Suprapubic skin (tissue), 4 donors: ENCODE results near the gene DCAF8. TPM values are rescaled to one million over a fixed set of nuclear protein-coding genes. Genes with fewer than 3 reads are reported as not detected.

ENCODE experiments used
- DNase-seq, 2 donors: peaks; one replicate each; pipeline ENCODE4 v3.0.0-alpha.2; 2019; ENCODE audit warnings: low spot score in 2 of 2
- H3K27ac ChIP-seq: fragments of 200-600 bp; sonication (generic); one replicate; pipeline ENCODE4 v1.5.1; 2019
- H3K27me3 ChIP-seq: fragments of 200-600 bp; sonication (generic); one replicate; pipeline ENCODE4 v1.5.1; 2019
- H3K36me3 ChIP-seq: fragments of 200-600 bp; sonication (generic); one replicate; pipeline ENCODE4 v1.5.1; 2019
- H3K4me1 ChIP-seq: fragments of 200-600 bp; sonication (generic); one replicate; pipeline ENCODE4 v1.5.1; 2019
- H3K4me3 ChIP-seq: fragments of 200-600 bp; sonication (generic); one replicate; pipeline ENCODE4 v1.5.1; 2019; ENCODE audit warnings: mild to moderate bottlenecking
- H3K9me3 ChIP-seq: fragments of 200-600 bp; sonication (generic); one replicate; pipeline ENCODE4 v1.5.1; 2019
- EP300 ChIP-seq: sonication (generic); formaldehyde crosslinking; IDR thresholded peaks from one replicate; pipeline ENCODE4 v1.6.1; 2017; ENCODE audit warnings: antibody characterized with exemption
- POLR2A ChIP-seq, 2 donors: fragments of 450-650 bp; IDR thresholded peaks; one replicate each; pipeline ENCODE4 v1.6.1; 2017; ENCODE audit warnings: antibody characterized with exemption in 2 of 2, mild to moderate bottlenecking in 2 of 2, moderate library complexity in 2 of 2
- POLR2AphosphoS5 ChIP-seq, 3 donors: sonication (generic); formaldehyde crosslinking; IDR thresholded peaks; one replicate each; pipeline ENCODE4 v1.6.1; 2017; ENCODE audit warnings: antibody characterized with exemption in 3 of 3
- WGBS: methylation state at CpG from one replicate; pipeline ENCODE4 v1.1.5; 2018; 5-methylcytosine and 5-hydroxymethylcytosine counted together
- total RNA-seq, 4 donors: library from RNA; depleted of rRNA; stranded (reverse); fragments of >200 nt; gene quantifications; one replicate each; pipeline ENCODE4 v1.1.0, GENCODE V29; 2016
- TF ChIP-seq, protein P1 (sequence below), 2 donors: fragments of 200-600 bp in 1 of 2; fragments of 450-650 bp in 1 of 2; sonication (generic) in 1 of 2; IDR thresholded peaks; one replicate each; pipeline ENCODE4 v1.5.1; 2016 to 2019; ENCODE audit warnings: antibody characterized with exemption in 2 of 2, mild to moderate bottlenecking in 1 of 2, moderate library complexity in 1 of 2

DCAF8 gene
- total RNA-seq, 4 donors from 2014 or later, result 98.3 to 402 (median 125) TPM

DNA sequence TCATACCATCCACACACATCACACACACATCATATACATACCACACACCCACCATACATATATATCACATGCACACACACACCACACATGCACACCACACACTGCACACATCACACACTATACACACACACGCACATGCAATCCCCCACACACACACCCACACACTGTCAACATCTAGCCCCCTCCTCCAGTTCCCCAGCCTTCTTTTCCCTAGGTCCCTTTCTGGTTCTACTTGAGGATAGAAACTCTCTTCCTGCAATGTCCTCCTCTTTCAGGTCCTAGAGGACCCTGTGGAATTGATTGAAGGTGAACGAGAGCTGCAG is 67.7 kb downstream of the DCAF8 start:
- 65% methylated on average over 2 of the region's 2 CpGs for WGBS
- H3K4me3 ChIP-seq, result no peak overlapping the region
- peaks cover 14% of the 10 kb centered on the region for H3K4me1 ChIP-seq
- DNase-seq, result no peak
- no peaks in the 10 kb centered on the region for H3K27me3 ChIP-seq
- no peaks in the 10 kb centered on the region for H3K9me3 ChIP-seq
- H3K36me3 ChIP-seq, result no peaks in the 10 kb centered on the region
- TF ChIP-seq POLR2AphosphoS5 (IDR thresholded peaks at IDR 0.05), result no peak
- no peak for TF ChIP-seq POLR2A (IDR thresholded peaks at IDR 0.05)
- no peak for TF ChIP-seq EP300
- TF ChIP-seq, protein P1, sequence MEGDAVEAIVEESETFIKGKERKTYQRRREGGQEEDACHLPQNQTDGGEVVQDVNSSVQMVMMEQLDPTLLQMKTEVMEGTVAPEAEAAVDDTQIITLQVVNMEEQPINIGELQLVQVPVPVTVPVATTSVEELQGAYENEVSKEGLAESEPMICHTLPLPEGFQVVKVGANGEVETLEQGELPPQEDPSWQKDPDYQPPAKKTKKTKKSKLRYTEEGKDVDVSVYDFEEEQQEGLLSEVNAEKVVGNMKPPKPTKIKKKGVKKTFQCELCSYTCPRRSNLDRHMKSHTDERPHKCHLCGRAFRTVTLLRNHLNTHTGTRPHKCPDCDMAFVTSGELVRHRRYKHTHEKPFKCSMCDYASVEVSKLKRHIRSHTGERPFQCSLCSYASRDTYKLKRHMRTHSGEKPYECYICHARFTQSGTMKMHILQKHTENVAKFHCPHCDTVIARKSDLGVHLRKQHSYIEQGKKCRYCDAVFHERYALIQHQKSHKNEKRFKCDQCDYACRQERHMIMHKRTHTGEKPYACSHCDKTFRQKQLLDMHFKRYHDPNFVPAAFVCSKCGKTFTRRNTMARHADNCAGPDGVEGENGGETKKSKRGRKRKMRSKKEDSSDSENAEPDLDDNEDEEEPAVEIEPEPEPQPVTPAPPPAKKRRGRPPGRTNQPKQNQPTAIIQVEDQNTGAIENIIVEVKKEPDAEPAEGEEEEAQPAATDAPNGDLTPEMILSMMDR (IDR thresholded peaks at IDR 0.05), result no peak
- no peak overlapping the region for H3K27ac ChIP-seq

DNA sequence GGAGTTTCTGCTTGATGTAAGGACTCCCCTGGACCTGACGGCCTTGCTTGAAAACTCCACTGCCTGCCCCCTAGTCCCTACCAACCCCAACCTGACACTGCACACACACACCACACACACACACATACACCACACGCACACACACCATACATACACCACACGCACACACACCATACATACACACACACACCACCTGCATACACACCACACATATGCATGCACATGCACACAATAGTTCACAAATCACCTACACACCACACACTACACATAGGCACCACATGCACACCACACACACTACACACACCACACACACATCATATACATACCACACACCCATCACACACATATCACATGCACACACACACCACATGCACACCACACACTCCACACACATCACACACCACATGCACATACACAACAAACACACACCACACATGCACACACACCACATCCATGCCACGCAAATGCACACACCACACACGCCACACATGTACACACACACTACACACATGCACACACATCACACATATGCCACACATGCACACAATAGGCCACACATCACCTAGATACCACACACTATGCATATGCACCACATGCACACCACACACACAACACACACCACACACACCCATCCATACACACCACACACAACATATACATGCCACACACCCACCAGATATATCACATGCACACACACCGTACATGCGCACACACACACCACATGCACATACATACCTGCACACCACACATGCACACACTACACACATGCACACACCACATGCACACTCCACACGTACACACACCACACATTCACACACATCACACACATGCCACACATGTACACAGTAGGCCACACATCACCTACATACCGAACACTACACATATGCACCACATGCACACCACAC is 68.3 kb downstream of the DCAF8 start:
- no peak for DNase-seq
- TF ChIP-seq POLR2A (IDR thresholded peaks at IDR 0.05) (no peak), POLR2AphosphoS5 (IDR thresholded peaks at IDR 0.05) (no peak), EP300 (no peak)
- TF ChIP-seq, protein P1 (IDR thresholded peaks at IDR 0.05), result no peak
- Histone ChIP-seq H3K27me3 (no peaks in the 10 kb centered on the region), H3K36me3 (no peaks in the 10 kb centered on the region), H3K9me3 (no peaks in the 10 kb centered on the region), H3K4me3 (no peak overlapping the region), H3K4me1 (peaks cover 18% of the 10 kb centered on the region), H3K27ac (no peak overlapping the region)
- 83% methylated on average over 9 of the region's 9 CpGs for WGBS

DNA sequence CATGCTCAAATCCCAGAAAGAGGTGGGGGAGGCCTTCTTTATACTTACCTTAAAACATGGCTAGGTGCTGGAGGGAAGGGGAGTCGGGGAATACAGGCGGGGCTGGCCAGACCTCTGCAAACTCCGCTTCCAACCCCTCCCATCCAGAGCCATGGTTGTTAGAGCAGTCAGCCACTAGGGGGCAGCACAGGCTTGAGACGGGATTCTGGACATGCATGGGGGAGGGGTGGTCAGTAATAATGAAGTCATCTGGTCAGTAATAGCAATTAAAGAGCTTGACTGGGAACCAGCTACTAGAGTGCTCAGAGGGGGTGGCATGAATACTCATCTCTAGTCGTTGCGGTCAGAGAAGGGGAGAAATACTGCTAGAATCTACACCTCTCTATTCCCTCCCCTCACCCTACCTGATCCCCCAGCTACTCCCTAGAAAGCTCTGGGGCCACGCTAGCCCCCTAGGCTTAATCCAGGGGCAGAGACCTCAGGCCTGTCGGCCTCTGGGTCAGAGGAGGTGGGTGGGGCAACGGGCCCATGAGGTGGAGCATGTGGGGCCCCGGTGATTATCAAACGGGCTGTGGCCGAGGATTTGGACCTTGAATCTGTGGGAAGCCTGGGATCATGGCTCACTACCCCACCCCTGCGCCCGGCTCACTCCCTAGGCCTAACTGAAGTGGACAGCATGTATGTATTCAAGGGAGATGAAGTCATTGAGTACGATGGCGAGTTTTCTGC is 69.1 kb downstream of the DCAF8 start:
- 23% methylated on average over 12 of the region's 16 CpGs for WGBS
- no peak for TF ChIP-seq POLR2A (IDR thresholded peaks at IDR 0.05)
- TF ChIP-seq, protein P1 (IDR thresholded peaks at IDR 0.05), result peak; percentile 92 to 94

DNA sequence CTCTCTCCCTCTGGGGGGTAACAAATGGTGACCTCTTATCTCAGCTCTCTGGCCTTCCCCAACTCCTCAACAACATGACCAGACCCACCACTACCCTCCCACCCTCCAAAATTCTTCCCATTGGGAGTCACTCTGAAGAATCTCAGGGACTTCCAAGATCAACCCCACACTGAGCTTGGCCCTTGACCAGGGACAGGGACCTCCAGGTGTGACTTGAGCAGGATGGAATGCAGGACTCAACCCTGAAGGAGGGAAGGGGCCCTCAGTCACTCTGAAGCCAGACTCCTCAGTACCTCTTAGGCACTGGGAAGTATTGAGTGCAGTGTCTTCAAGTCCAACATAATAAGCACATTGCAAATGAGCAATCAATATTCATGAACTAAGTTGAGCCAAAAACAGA is 70.1 kb downstream of the DCAF8 start:
- TF ChIP-seq, protein P1 (IDR thresholded peaks at IDR 0.05), result no peak
- TF ChIP-seq POLR2A (IDR thresholded peaks at IDR 0.05) (no peak), EP300 (no peak), POLR2AphosphoS5 (IDR thresholded peaks at IDR 0.05) (no peak)
- no peaks in the 10 kb centered on the region for H3K9me3 ChIP-seq
- no peaks in the 10 kb centered on the region for H3K27me3 ChIP-seq
- H3K4me3 ChIP-seq, result no peak overlapping the region
- peaks cover 18% of the 10 kb centered on the region for H3K4me1 ChIP-seq
- no peaks in the 10 kb centered on the region for H3K36me3 ChIP-seq
- DNase-seq, result no peak
- no peak overlapping the region for H3K27ac ChIP-seq

More for the DNA sequence above, 69.1 kb downstream of the DCAF8 start:
- peak; percentile 88 to 89 for DNase-seq
- no peaks in the 10 kb centered on the region for H3K36me3 ChIP-seq
- H3K27me3 ChIP-seq, result no peaks in the 10 kb centered on the region
- H3K4me3 ChIP-seq, result no peak overlapping the region
- H3K27ac ChIP-seq, result no peak overlapping the region
- H3K4me1 ChIP-seq, result peaks cover 18% of the 10 kb centered on the region
- no peaks in the 10 kb centered on the region for H3K9me3 ChIP-seq

DNA sequence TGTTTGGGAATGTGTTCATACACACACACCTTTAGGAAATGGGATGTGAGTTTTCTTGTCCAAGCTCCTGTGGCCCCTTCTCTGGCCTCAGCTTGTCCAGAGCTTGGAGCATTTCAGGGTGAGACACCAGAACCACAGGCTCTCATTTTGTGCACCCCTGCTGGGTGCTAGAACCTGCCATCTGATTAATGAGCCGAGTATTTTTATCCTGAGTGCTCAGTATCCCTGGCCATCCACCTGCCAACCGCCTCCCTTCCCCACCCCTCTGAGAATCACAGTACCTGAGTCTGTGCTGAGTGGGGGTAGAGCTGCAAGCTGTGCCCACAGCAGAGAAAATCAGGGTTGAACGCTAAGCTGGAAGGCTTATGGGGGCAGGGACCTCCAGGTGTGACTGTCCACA is 70.6 kb downstream of the DCAF8 start:
- 91% methylated on average over 3 of the region's 3 CpGs for WGBS
- H3K27me3 ChIP-seq, result no peaks in the 10 kb centered on the region
- H3K4me3 ChIP-seq, result no peak overlapping the region
- peaks cover 18% of the 10 kb centered on the region for H3K4me1 ChIP-seq
- no peaks in the 10 kb centered on the region for H3K9me3 ChIP-seq
- no peak overlapping the region for H3K27ac ChIP-seq
- TF ChIP-seq, protein P1 (IDR thresholded peaks at IDR 0.05), result no peak
- TF ChIP-seq EP300, result no peak
- no peak for DNase-seq
- H3K36me3 ChIP-seq, result no peaks in the 10 kb centered on the region
